HEK293T (cell line): ENCODE data around the gene ASB18.

ENCODE experiments used
- CTCF ChIA-PET: fragments of 350-600 bp; formaldehyde crosslinking; extraction: SDS; loops from one replicate; lab custom pipeline; 2021; ENCODE audit warnings: antibody characterized with exemption, inconsistent platforms; lab: Yijun Ruan, JAX
- POLR2A ChIA-PET: fragments of 350-600 bp; formaldehyde crosslinking; extraction: SDS; loops from one replicate; lab custom pipeline; 2020; ENCODE audit warnings: antibody characterized with exemption, inconsistent platforms; lab: Yijun Ruan, JAX
- DNase-seq: peaks from one replicate; pipeline ENCODE4 v3.0.0; 2012; ENCODE audit warnings: mixed read lengths; ENCODE audit errors: extremely low spot score
- ARNT ChIP-seq: fragments of 450-650 bp; IDR thresholded peaks from 2 replicates; pipeline ENCODE4 v1.6.1; 2017; ENCODE audit warnings: mild to moderate bottlenecking
- BHLHE40 ChIP-seq: fragments of 450-650 bp; IDR thresholded peaks from 2 replicates; pipeline ENCODE4 v1.6.1; 2016; ENCODE audit warnings: mild to moderate bottlenecking, moderate library complexity, borderline replicate concordance
- CTBP1 ChIP-seq: fragments of 450-650 bp; IDR thresholded peaks from 2 replicates; pipeline ENCODE4 v1.6.1; 2016; ENCODE audit warnings: borderline replicate concordance
- ELF4 ChIP-seq: fragments of 450-650 bp; IDR thresholded peaks from 2 replicates; pipeline ENCODE4 v1.6.1; 2017; ENCODE audit warnings: antibody characterized with exemption
- FOXA1 ChIP-seq: fragments of 450-650 bp; IDR thresholded peaks from 2 replicates; pipeline ENCODE4 v1.6.1; 2016; ENCODE audit warnings: mild to moderate bottlenecking
- FOXK2 ChIP-seq: fragments of 450-650 bp; IDR thresholded peaks from 2 replicates; pipeline ENCODE4 v1.6.1; 2016; ENCODE audit warnings: mild to moderate bottlenecking
- FOXM1 ChIP-seq: fragments of 450-650 bp; IDR thresholded peaks from 2 replicates; pipeline ENCODE4 v1.6.1; 2017; ENCODE audit warnings: mild to moderate bottlenecking, borderline replicate concordance
- HDGF ChIP-seq: fragments of 450-650 bp; IDR thresholded peaks from 2 replicates; pipeline ENCODE4 v1.6.1; 2017; ENCODE audit warnings: antibody characterized with exemption, borderline replicate concordance
- L3MBTL2 ChIP-seq: fragments of 450-650 bp; conservative IDR thresholded peaks from 2 replicates; pipeline ENCODE4 v1.6.1; 2016; ENCODE audit warnings: mild to moderate bottlenecking
- LEF1 ChIP-seq: fragments of 450-650 bp; IDR thresholded peaks from 2 replicates; pipeline ENCODE4 v1.6.1; 2017; ENCODE audit warnings: mild to moderate bottlenecking, borderline replicate concordance
- NFRKB ChIP-seq: fragments of 450-650 bp; IDR thresholded peaks from 2 replicates; pipeline ENCODE4 v1.6.1; 2016; ENCODE audit warnings: mild to moderate bottlenecking, moderate library complexity
- SP1 ChIP-seq: fragments of 450-650 bp; IDR thresholded peaks from 2 replicates; pipeline ENCODE4 v1.6.1; 2017
- SUZ12 ChIP-seq: fragments of 450-650 bp; IDR thresholded peaks from 2 replicates; pipeline ENCODE4 v1.6.1; 2016; ENCODE audit warnings: mild to moderate bottlenecking
- TARDBP ChIP-seq: fragments of 450-650 bp; IDR thresholded peaks from 2 replicates; pipeline ENCODE4 v1.6.1; 2016
- ZNF384 ChIP-seq: fragments of 450-650 bp; IDR thresholded peaks from 2 replicates; pipeline ENCODE4 v1.6.1; 2016
- TF ChIP-seq, protein P1 (sequence below): fragments of 450-650 bp; IDR thresholded peaks from 2 replicates; pipeline ENCODE4 v1.6.1; 2016

ASB18 gene

DNA sequence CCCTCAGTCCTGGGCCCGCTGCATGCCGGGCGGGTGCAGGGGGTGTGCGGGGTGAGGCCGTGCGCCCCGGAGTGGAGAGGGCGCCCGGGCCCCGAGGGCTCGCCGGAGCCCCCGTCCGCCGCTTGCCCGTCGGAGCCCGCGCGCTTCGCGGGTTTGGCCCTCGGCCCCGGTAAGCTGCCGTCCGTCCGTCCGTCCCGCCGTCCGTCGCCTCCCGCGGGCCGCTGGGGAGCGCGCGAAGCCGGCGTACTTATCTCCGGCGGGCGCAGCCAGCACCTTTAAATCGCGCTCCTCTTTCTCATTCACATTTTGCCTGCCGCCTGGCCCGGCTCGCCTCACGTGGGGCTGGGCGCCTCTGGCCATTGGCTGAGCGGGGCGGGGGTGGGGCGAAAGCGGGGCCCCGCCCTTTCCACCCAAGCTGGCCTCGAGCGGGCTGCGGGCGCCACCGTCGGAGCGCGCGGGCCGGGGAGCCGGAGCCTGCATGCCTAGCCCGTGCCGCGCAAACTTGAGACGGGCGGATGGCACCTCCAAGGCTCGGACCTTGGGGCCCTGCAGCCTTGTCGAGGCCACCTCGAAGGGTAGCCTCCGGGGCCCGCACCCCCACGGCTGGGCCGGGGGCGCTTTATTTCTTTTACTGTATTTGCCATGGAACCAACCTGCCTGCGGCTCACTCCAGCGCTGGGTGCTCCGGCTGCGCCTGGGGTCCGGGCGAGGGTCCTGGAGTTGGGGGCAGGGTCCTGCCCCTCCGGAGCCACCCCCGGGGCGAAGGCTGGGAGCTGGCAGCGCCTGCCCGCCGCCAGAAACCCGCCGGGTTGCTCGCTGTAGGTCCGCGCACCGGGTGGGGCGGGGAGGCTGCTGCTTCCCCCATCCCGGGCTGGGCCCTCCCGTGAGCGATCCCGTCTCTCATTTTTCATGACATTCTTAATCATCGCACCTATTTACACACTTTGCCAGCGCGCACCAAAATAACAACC is 95.8 kb downstream of the ASB18 start, which contains the start of gene GBX2:
Gene GBX2, minus strand, starts transcription at position 277 of the 971 bp plus-strand sequence. CDS start 415 bp downstream, outside the sequence.
- TF ChIP-seq ARNT (no peak), L3MBTL2 (peak; percentile 92)
- peak; percentile 90 for DNase-seq
- POLR2A ChIA-PET: interaction anchor here (1.1 kb wide), 1 partner anchor 9 kb away, joined by 5 read pairs; no protein-coding TSS in a partner anchor
- CTCF ChIA-PET: no interaction called here

DNA sequence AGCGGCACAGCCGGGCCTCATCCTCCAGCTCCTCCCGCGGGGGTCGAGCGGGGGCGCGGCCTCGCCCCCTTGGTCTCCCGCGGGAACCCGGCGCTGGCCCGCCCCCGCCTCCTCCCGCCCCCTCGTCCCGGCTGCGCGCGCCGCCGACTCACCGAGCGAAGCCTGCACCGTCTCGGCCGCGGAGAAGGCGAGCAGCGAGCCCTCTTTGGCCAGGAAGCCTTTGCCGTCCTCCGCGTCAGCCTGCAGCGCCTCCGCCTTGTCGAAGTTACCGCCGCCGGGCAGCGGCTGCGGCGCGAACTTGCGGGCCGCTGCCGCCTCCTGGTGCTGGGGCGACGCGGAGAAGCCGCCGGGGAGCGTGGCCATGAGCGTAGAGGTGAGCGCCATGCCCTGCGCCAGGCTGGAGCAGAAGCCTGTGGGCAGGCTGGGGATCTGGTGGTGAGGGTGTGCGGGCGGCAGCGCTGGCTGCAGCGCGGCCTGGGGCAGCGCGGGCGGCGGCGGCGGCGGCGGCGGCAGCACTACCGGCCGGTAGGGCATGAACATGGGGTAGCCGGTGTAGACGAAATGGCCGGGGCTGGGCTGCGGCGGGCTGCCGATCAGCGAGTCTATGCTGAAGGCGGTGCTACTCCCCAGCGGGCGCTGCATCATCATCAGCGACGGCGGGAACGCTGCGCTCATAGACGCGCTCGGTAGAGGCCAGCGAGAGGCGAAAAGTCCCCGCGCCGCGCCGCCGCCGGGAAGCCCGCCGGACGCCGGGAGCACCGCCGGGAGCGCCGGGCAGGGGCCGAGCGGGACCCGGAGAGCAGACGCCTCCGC is 96.7 kb downstream of the ASB18 start:
- POLR2A ChIA-PET: interaction anchor here (0.8 kb wide), 1 partner anchor 40 kb away, joined by 3 read pairs; no protein-coding TSS in a partner anchor
- TF ChIP-seq TARDBP: no peak
- peak; percentile 62 for DNase-seq
- CTCF ChIA-PET: no interaction called here

DNA sequence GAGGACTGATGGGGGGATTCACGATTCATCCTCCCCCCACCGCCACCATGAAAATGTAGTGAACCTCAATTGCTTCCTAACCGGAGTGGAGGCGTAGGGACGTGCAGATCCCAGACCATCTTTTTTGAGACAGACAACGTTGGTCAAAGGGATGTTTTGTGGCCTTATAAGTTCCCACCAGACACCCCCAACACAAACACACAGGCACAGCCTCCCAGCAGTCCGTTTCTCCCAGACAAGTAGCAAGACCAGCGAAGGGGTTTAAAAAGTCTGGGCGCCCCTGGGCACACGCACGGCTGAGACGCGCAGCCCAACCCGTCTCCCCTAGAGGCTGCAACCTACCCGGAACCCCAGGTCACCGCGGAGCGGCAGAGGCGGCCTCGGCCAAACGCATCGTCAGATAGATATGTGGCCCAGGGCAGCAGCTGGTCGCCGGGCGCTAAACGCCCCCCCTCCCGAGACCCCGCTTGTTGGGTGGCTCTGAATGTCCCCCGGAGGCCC is 97.4 kb downstream of the ASB18 start:
- CTCF ChIA-PET: no interaction called here
- no peak for TF ChIP-seq BHLHE40
- TF ChIP-seq TARDBP: no peak
- no peak for TF ChIP-seq HDGF
- no peak for DNase-seq
- POLR2A ChIA-PET: interaction anchor here (0.8 kb wide), 1 partner anchor 39 kb away, joined by 3 read pairs; no protein-coding TSS in a partner anchor

DNA sequence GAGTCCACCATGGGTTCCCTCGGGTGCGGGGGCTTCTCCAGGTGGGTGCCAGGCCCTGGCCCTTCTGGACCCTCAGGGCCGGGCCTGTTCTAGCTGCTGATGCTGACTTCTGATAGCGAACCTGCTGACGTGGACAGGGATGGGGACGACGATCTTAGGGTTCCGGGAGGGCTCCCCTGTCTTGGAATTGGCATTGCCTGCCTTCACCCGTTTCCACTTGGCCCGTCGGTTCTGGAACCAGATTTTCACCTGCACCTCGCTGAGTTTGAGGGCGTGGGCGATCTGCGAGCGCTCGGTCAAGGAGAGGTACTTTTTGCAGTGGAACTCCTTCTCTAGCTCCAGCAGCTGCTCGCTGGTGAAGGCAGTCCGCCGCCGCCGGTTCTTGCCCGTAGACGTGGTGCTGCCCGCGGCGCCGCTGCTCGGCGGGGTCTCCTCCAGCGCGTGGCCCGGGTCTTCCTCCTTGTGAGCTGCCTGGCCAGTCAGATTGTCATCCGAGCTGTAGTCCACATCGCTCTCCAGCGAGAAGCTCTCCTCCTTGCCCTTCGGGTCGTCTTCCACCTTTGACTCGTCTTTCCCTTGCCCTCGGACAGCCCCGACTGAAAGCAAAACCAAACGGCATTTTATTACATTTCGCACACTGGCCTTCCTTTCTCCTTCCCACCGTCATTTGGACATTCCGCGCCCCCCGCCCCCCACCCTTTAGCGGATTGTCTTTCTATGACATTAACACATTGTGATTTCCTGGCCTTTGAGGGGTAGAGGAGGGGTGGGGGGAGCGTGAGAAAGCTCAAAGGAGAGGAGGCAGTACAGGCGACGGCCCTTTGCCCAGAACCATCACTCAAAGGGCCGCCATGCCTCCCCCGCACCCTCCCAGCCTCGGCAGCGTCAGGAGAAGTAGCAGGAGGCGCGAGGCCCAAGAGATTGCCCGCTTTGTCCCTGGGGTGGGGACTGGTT is 98.1 kb downstream of the ASB18 start:
- no peak for TF ChIP-seq ZNF384
- TF ChIP-seq SP1: no peak
- CTCF ChIA-PET: no interaction called here
- POLR2A ChIA-PET: interaction anchor here (0.8 kb wide), 1 partner anchor 39 kb away, joined by 3 read pairs; no protein-coding TSS in a partner anchor
- DNase-seq: no peak

DNA sequence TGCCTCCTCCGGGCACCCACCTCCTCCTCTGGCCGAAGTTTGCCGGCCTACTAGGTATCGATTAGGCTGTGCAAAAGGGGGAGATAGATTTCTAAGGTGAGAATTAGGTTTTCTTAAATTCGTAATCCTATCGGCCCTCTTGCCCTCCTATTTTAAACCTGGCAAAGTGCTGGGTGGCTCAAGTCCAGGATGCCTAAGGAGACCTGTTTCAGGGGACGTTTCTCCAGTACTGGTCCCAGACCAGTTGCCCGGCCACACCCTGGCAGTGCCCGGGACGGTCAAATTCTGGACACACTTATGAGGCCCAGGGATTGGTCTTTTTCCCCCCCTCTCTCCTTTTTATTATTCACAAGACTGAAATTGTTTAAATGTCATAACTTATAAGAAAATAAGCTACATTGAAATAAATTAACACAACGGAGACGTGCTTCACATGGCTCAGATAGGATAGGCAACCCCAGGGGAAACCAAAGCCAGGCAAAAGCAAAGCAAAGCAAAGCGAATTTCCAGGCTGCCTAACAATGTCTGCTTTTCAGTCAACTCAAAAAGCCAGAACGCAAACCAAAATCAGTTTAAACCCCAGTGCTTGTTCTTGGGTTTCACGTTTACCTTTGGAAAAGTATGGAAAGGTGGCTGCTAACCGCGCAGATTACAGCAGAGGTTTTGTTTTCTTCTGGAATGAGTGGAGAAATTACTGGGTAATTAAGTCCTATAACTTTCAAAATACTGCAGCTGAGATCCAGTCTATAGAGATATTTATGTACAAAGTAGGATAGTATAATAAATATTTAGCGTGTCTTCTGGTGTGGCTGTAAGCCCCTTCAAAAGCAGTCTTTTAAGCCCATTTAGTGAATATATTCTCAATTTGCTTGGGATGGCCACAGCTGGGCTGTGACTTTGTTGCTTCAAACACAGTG is 99.0 kb downstream of the ASB18 start:
- CTCF ChIA-PET: no interaction called here
- TF ChIP-seq FOXK2 (no peak), ELF4 (no peak), CTBP1 (no peak), LEF1 (no peak), ZNF384 (no peak), BHLHE40 (no peak), SUZ12 (no peak), FOXM1 (no peak), FOXA1 (no peak), TARDBP (no peak), SP1 (no peak), L3MBTL2 (no peak), NFRKB (no peak), HDGF (no peak), ARNT (no peak)
- TF ChIP-seq, protein P1, sequence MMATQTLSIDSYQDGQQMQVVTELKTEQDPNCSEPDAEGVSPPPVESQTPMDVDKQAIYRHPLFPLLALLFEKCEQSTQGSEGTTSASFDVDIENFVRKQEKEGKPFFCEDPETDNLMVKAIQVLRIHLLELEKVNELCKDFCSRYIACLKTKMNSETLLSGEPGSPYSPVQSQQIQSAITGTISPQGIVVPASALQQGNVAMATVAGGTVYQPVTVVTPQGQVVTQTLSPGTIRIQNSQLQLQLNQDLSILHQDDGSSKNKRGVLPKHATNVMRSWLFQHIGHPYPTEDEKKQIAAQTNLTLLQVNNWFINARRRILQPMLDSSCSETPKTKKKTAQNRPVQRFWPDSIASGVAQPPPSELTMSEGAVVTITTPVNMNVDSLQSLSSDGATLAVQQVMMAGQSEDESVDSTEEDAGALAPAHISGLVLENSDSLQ: no peak
- no peak for DNase-seq
- POLR2A ChIA-PET: no interaction called here

DNA sequence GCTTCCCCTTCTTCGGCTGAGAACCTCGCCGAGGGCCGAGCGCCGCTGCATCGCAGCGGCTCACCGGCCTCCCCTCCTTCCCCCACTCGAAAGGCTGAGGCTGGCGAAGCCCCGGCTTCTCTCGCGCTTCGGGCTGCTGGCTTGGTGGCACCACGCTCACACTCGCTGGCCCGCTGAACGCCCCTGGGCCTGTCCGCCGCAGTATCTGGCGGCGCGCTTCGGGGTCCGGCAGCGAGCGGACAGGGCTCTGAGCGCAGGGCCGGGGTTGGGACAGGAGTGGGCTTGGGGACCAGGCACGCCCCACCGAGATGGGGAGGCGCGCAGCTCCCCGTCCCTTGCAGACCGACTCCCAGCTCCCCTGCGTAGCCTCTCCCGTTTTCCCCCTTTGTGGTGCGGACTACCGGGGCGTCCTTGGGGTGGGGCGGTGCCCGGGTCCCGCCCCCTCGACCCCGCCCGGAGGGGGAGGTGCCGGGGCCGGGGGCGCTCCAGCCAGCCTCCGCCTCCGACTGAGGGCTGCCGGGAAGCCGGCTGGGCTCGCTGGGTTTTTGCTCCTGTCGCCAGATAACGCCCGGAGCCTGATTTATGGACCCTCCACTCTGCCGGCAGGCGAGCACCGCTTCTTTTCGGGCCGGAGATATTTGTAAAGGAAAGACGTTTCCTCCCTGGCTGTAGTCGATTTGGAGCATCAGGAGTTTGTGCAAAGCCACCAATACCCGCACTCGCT is 99.8 kb downstream of the ASB18 start:
- CTCF ChIA-PET: no interaction called here
- POLR2A ChIA-PET: no interaction called here
- TF ChIP-seq L3MBTL2: no peak
- TF ChIP-seq ARNT: no peak
- no peak for TF ChIP-seq FOXM1
- TF ChIP-seq ZNF384: no peak
- TF ChIP-seq ELF4: no peak
- TF ChIP-seq SP1: no peak
- TF ChIP-seq TARDBP: no peak
- no peak for TF ChIP-seq FOXK2
- no peak for DNase-seq
